ENCODE results near the gene NKAIN4.

DNA sequence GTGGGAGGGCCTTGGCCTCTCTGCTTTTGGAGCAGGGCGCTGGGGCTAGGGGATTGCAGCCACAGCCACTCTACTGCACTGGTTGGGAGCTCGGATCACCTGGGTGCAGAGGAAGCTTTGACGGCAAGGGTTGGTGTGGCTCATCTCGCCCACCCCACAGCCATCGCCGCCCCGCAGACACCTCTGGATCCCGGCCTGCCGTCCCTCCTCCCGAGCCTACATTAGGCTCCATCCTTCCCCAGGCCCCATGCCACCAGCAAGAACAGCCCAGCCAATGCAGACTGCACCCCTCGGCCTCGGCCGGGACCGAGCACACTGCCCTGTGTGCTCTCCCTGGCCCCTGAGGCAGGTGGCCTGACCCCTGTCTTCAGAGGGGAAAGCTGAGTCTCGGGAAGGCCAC is 6.3 kb upstream of the NKAIN4 start:
- TF ChIP-seq CTCF (IDR thresholded peaks at IDR 0.05) (no peak), POLR2A (IDR thresholded peaks at IDR 0.05) (no peak)

All from adrenal gland (tissue), 5 donors.